ENCODE results near the gene CDK8. TPM values are rescaled to one million over a fixed set of nuclear protein-coding genes. Genes with fewer than 3 reads are reported as not detected.
A peak's percentile ranks its signal among the peaks of the same experiment; 100 is the strongest.

The CDK8 gene
- total and polyA plus RNA-seq, 2 experiments from 2014 or later = 13.6 to 24.0 TPM

DNA sequence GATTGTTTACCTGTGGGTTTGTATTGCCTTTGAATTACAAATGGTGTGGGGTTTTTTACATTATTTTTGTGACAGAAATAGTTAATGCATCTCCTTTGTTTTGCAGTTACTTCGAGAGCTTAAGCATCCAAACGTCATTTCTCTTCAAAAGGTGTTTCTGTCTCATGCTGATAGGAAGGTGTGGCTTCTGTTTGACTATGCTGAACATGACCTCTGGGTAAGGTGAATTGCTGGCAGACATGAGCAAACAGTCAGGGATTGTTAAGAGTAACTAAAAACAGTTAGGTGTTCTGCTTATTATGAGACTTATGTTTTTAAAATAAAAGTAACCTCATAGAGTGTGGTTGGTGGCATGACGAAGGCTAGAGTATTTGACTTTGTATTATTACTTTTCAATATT, 95.0 kb downstream of the CDK8 start:
- H3K4me3 ChIP-seq = no peak overlapping the region
- no peaks in the 10 kb centered on the region for H3K9me3 Mint-ChIP-seq
- peak; percentile 21 for DNase-seq (ENCODE audit: low spot score)
- no peak for TF ChIP-seq JUNB (IDR thresholded peaks at IDR 0.05; ENCODE audit: unreplicated experiment)
- TF ChIP-seq, protein P1, sequence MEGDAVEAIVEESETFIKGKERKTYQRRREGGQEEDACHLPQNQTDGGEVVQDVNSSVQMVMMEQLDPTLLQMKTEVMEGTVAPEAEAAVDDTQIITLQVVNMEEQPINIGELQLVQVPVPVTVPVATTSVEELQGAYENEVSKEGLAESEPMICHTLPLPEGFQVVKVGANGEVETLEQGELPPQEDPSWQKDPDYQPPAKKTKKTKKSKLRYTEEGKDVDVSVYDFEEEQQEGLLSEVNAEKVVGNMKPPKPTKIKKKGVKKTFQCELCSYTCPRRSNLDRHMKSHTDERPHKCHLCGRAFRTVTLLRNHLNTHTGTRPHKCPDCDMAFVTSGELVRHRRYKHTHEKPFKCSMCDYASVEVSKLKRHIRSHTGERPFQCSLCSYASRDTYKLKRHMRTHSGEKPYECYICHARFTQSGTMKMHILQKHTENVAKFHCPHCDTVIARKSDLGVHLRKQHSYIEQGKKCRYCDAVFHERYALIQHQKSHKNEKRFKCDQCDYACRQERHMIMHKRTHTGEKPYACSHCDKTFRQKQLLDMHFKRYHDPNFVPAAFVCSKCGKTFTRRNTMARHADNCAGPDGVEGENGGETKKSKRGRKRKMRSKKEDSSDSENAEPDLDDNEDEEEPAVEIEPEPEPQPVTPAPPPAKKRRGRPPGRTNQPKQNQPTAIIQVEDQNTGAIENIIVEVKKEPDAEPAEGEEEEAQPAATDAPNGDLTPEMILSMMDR (conservative IDR thresholded peaks at IDR 0.05; ENCODE audit: low read depth in 2 of 2) = no peak
- no peak for TF ChIP-seq CREB1 (CRISPR knock-in tag; IDR thresholded peaks at IDR 0.05; ENCODE audit: low read depth)
- no peak for TF ChIP-seq NANOG (IDR thresholded peaks at IDR 0.05; ENCODE audit: borderline replicate concordance)
- no peak for TF ChIP-seq EZH2 (IDR thresholded peaks at IDR 0.05; ENCODE audit: low read depth, unreplicated experiment)
- TF ChIP-seq ZNF114 (CRISPR knock-in tag; IDR thresholded peaks at IDR 0.05) = no peak
- TF ChIP-seq POLR2AphosphoS5 (IDR thresholded peaks at IDR 0.05; ENCODE audit: low read depth) = no peak
- no peak for TF ChIP-seq ZNF331 (CRISPR knock-in tag; IDR thresholded peaks at IDR 0.05; ENCODE audit: low read depth)
- TF ChIP-seq, protein P2, sequence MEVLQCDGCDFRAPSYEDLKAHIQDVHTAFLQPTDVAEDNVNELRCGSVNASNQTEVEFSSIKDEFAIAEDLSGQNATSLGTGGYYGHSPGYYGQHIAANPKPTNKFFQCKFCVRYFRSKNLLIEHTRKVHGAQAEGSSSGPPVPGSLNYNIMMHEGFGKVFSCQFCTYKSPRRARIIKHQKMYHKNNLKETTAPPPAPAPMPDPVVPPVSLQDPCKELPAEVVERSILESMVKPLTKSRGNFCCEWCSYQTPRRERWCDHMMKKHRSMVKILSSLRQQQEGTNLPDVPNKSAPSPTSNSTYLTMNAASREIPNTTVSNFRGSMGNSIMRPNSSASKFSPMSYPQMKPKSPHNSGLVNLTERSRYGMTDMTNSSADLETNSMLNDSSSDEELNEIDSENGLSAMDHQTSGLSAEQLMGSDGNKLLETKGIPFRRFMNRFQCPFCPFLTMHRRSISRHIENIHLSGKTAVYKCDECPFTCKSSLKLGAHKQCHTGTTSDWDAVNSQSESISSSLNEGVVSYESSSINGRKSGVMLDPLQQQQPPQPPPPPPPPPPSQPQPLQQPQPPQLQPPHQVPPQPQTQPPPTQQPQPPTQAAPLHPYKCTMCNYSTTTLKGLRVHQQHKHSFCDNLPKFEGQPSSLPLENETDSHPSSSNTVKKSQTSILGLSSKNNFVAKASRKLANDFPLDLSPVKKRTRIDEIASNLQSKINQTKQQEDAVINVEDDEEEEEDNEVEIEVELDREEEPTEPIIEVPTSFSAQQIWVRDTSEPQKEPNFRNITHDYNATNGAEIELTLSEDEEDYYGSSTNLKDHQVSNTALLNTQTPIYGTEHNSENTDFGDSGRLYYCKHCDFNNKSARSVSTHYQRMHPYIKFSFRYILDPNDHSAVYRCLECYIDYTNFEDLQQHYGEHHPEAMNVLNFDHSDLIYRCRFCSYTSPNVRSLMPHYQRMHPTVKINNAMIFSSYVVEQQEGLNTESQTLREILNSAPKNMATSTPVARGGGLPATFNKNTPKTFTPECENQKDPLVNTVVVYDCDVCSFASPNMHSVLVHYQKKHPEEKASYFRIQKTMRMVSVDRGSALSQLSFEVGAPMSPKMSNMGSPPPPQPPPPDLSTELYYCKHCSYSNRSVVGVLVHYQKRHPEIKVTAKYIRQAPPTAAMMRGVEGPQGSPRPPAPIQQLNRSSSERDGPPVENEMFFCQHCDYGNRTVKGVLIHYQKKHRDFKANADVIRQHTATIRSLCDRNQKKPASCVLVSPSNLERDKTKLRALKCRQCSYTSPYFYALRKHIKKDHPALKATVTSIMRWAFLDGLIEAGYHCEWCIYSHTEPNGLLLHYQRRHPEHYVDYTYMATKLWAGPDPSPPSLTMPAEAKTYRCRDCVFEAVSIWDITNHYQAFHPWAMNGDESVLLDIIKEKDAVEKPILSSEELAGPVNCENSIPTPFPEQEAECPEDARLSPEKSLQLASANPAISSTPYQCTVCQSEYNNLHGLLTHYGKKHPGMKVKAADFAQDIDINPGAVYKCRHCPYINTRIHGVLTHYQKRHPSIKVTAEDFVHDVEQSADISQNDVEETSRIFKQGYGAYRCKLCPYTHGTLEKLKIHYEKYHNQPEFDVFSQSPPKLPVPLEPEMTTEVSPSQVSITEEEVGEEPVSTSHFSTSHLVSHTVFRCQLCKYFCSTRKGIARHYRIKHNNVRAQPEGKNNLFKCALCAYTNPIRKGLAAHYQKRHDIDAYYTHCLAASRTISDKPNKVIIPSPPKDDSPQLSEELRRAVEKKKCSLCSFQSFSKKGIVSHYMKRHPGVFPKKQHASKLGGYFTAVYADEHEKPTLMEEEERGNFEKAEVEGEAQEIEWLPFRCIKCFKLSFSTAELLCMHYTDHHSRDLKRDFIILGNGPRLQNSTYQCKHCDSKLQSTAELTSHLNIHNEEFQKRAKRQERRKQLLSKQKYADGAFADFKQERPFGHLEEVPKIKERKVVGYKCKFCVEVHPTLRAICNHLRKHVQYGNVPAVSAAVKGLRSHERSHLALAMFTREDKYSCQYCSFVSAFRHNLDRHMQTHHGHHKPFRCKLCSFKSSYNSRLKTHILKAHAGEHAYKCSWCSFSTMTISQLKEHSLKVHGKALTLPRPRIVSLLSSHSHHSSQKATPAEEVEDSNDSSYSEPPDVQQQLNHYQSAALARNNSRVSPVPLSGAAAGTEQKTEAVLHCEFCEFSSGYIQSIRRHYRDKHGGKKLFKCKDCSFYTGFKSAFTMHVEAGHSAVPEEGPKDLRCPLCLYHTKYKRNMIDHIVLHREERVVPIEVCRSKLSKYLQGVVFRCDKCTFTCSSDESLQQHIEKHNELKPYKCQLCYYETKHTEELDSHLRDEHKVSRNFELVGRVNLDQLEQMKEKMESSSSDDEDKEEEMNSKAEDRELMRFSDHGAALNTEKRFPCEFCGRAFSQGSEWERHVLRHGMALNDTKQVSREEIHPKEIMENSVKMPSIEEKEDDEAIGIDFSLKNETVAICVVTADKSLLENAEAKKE (CRISPR knock-in tag; IDR thresholded peaks at IDR 0.05) = no peak
- no peak for TF ChIP-seq EZH2phosphoT487 (IDR thresholded peaks at IDR 0.05; ENCODE audit: unreplicated experiment)
- TF ChIP-seq, protein P3, sequence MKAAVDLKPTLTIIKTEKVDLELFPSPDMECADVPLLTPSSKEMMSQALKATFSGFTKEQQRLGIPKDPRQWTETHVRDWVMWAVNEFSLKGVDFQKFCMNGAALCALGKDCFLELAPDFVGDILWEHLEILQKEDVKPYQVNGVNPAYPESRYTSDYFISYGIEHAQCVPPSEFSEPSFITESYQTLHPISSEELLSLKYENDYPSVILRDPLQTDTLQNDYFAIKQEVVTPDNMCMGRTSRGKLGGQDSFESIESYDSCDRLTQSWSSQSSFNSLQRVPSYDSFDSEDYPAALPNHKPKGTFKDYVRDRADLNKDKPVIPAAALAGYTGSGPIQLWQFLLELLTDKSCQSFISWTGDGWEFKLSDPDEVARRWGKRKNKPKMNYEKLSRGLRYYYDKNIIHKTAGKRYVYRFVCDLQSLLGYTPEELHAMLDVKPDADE (IDR thresholded peaks at IDR 0.05) = no peak
- no peak for TF ChIP-seq STAT1 (IDR thresholded peaks at IDR 0.05; ENCODE audit: unreplicated experiment)
- TF ChIP-seq, protein P4, sequence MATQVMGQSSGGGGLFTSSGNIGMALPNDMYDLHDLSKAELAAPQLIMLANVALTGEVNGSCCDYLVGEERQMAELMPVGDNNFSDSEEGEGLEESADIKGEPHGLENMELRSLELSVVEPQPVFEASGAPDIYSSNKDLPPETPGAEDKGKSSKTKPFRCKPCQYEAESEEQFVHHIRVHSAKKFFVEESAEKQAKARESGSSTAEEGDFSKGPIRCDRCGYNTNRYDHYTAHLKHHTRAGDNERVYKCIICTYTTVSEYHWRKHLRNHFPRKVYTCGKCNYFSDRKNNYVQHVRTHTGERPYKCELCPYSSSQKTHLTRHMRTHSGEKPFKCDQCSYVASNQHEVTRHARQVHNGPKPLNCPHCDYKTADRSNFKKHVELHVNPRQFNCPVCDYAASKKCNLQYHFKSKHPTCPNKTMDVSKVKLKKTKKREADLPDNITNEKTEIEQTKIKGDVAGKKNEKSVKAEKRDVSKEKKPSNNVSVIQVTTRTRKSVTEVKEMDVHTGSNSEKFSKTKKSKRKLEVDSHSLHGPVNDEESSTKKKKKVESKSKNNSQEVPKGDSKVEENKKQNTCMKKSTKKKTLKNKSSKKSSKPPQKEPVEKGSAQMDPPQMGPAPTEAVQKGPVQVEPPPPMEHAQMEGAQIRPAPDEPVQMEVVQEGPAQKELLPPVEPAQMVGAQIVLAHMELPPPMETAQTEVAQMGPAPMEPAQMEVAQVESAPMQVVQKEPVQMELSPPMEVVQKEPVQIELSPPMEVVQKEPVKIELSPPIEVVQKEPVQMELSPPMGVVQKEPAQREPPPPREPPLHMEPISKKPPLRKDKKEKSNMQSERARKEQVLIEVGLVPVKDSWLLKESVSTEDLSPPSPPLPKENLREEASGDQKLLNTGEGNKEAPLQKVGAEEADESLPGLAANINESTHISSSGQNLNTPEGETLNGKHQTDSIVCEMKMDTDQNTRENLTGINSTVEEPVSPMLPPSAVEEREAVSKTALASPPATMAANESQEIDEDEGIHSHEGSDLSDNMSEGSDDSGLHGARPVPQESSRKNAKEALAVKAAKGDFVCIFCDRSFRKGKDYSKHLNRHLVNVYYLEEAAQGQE (IDR thresholded peaks at IDR 0.05; ENCODE audit: unreplicated experiment) = no peak
- peaks cover 17% of the 10 kb centered on the region for H4K20me1 ChIP-seq (replicated peaks; ENCODE audit: insufficient read depth)
- H3K36me3 ChIP-seq (ENCODE audit: insufficient read depth) = no peaks in the 10 kb centered on the region
- no peaks in the 10 kb centered on the region for H3K27me3 Mint-ChIP-seq (ENCODE audit: insufficient read depth, low read depth, poor library complexity)
- no peak overlapping the region for H3K4me2 ChIP-seq
- no peak overlapping the region for H3K4me3 Mint-ChIP-seq
- peaks cover 16% of the 10 kb centered on the region for H3K4me1 ChIP-seq (ENCODE audit: insufficient read depth)
- 0 out of 2 replicates have a peak, but pooled peaks cover 8% of the 10 kb centered on the region for H3K79me2 ChIP-seq (replicated peaks; ENCODE audit: insufficient read depth)
- no peak overlapping the region for H3K27ac ChIP-seq (ENCODE audit: low read depth)
- peaks cover 11% of the 10 kb centered on the region for H3K4me1 Mint-ChIP-seq
- H3K27ac Mint-ChIP-seq = no peak overlapping the region
- no peaks in the 10 kb centered on the region for H3K9me2 ChIP-seq (ENCODE audit: insufficient read depth)
- H3K36me3 Mint-ChIP-seq (ENCODE audit: low read depth) = peaks cover 8% of the 10 kb centered on the region; the same call in 2 of the 3 replicates
- H2AFZ ChIP-seq = no peak overlapping the region
- no peaks in the 10 kb centered on the region for H3F3A ChIP-seq (replicated peaks; ENCODE audit: low read depth)
- ATAC-seq = peak; percentile 76
- H3K27me3 ChIP-seq (ENCODE audit: insufficient read depth) = no peaks in the 10 kb centered on the region

Data from GM23338 (cell line).